Posterior vena cava (tissue), 2 donors: ENCODE measurements around the gene NECAP2. TPM values are rescaled to one million over a fixed set of nuclear protein-coding genes. Genes with fewer than 3 reads are reported as not detected.
A peak's percentile ranks its signal among the peaks of the same experiment; 100 is the strongest.
"Not testable (repeated sequence)": the region's sequence is repeated elsewhere in the genome, so short reads cannot be mapped to it uniquely, and the experiment has no call there.

Experiments used
- DNase-seq: peaks from one replicate; pipeline ENCODE4 v3.0.0-alpha.2; 2020; ENCODE audit warnings: low spot score
- intact Hi-C, 2 donors: fragments of 100-400 bp; cut with DNase I; formaldehyde crosslinking; loops; one replicate each; pipeline versions ENCODE4 v1.14.1 to v1.14.2; 2022 to 2023
- total RNA-seq, 2 donors: library from RNA; stranded (reverse); fragmentation: NEBNext Ultra II Directional; extraction: Animal tissue kit (Norgen Biotek cat#: 25700); gene quantifications; one replicate each; pipeline ENCODE4 v1.2.1, GENCODE V29; 2021
- donor health status: DM: yes; HTN: yes; CAD: no.
- donor health status: DM: yes; HTN: yes; CAD: no.

NECAP2 gene
- total RNA-seq, 2 donors from 2014 or later, result 30.5 to 42.9 TPM

DNA sequence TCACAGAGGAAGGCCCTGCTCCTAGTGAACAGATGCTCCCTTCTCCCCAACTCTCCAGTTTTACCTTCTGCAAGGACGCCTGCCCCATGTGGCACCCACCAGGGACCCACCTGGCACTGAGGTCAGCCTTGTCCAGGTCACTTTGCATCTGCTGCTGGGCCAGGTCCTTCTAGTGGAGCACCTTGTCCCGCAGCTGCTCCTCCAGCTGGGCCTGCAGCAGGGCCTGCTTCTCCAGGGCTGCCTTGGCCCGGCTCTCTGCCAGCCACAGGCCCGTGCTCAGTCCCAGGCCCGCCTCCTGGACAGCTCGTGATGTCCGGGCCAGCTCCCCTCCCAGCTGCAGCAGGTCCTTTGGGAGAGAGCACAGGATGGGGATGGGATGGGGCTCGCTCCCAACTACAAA, 45.8 kb downstream of the NECAP2 start:
- intact Hi-C loops, DNase-seq: not testable (repeated sequence)

DNA sequence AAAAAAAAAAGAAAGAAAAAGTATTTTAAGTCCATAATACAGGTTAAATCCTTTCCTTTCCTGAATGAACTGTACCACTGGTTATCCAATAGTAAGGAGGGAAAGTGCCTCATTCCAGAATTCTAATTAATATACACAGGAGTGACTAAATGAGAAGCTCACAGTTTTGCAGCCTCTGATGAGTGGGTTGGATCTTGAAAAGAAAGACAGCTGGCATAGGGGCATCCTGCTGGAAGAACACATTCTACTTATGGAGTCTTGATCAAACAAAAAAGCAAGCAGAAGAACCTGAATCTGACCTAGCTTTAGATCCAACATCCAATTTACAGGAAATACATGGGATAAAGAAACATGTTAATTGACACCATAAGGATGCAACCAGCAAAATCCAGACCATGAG, 46.5 kb downstream of the NECAP2 start:
- intact Hi-C loops, DNase-seq: not testable (repeated sequence)

DNA sequence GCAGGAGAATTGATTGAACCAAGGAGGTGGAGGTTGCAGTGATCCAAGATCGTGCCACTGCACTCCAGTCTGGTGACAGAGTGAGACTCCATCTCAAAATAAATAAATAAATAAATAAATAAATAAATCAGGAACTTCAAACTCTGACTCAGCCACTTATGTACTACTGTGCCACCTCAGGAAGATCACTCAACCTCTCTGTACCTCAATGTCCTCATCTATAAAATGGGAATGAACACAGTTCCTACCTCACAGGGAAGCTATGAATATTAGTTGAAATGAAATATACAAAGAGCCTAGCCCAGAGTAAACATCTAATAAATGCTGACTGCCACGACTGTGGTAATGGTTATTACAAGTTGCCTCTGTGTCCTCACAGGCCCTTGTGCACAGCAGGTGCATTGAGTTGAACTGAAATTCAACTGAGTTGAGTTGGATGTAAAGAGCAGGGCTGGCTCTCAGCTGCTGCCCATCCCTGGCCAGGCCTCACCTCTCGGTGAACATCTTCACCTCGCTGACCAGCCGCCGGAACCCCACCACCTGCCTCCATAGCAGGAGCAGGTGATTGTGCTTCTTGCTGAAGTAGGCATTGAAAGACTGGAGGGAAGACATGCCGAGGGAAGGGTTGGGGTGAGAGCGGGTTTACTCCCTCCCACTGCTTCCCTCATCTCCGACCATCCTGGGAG, 48.8 kb downstream of the NECAP2 start:
- DNase-seq, intact Hi-C loops: not testable (repeated sequence)

GRCh38 chr1:16491056-16491675, 50.6 kb downstream of the NECAP2 start:
- peak; percentile 19 for DNase-seq
- intact Hi-C loops, result no loop called here

- DNase-seq, result peak; percentile 23
- intact Hi-C loops, result not testable (repeated sequence)
Measured at GRCh38 chr1:16492937-16493336, 52.4 kb downstream of the NECAP2 start.

GRCh38 chr1:16493731-16494130, 53.2 kb downstream of the NECAP2 start:
- DNase-seq, result not testable (repeated sequence)

DNA sequence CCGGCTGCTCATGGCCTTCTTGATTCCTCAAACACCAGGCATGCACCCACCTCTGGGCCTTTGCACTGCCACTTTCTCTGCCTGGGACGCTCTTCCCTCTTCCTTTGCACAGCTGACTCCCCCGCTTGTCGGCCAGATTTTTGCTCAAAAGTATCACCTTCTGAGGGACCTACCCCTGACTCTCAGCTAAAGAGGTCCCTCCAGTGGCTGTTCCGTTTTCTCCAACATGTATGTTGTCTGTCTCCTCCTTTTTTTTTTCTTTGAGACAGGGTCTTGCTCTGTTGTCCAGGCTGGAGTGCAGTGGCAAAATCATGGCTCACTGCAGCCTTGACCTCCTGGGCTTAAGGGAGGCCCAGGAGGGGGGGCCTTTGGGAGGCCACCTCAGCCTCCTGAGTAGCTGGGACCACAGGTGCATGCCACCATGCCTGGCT, 57.0 kb downstream of the NECAP2 start:
- DNase-seq, result peak; percentile 44
- intact Hi-C loops, result not testable (repeated sequence)

More at GRCh38 chr1:16493731-16494130, 53.2 kb downstream of the NECAP2 start:
- intact Hi-C loops, result not testable (repeated sequence)

GRCh38 chr1:16498047-16498446, 57.5 kb downstream of the NECAP2 start:
- intact Hi-C loops, DNase-seq: not testable (repeated sequence)

DNA sequence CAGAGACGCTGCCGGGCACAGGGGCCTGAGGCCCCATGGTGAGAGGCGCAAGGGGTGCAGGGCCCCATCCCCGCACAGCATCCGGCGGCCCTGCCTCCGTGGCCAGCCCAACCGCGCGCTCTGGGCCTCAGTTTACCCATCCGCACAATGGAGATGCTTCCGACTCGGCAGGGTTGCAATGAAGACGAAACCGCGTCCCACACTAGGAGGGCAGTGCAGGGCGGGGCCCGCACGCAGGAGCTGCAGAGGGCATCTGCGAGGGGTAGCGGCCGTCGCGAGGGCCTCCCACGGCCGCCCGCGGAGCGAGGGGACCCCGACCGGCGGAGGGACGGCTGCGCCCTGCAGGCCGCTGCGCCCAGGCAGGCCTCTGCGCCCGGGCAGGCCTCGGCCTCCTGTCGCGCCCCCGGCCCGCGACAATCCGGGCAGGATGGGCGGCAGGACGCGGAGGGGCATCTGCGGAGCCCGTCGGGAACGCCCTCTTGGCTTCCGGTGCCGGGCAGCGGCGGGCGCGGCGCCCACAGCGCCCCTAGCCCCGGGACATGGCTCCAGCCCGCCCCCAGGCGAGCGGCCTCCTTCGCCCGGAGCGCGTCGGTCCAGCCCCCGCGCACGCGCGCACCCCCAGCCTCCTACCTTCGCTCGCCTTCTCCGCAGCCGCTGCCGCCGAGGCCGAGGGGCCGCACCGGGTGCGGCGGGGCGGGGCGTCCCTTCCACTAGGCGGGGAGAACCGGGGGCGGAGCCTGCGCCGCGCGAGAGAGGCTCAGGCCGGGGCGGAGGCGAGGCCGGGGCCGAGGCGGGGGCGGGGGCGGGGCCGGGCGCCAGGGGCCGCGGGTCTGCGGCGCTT, 58.3 kb downstream of the NECAP2 start:
- DNase-seq, result peak; percentile 95
- intact Hi-C loops, result no loop called here

DNA sequence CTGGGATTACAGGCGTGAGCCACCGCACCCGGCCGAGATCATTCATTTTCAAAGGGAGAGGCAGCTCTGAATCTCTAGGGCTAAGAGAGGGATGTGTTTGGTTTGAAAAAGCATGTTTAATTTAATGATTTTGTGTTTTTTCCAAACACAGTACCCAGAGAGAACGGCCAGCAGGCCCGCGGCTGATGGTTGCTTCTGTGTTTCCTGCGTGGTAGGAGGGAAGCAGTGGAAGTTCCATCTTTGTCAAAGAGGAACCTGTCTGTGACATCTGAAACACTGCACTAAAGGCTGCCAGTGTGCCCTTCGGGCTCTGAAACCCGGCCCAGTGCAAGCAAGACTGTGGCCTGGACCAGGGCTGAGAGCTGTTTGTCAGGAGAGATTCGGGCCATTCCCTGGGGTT, 59.9 kb downstream of the NECAP2 start:
- intact Hi-C loops, DNase-seq: not testable (repeated sequence)

- intact Hi-C loops, DNase-seq: not testable (repeated sequence)
Measured at GRCh38 chr1:16500975-16501374, 60.5 kb downstream of the NECAP2 start.

GRCh38 chr1:16501446-16501845, 60.9 kb downstream of the NECAP2 start:
- DNase-seq, intact Hi-C loops: not testable (repeated sequence)

DNA sequence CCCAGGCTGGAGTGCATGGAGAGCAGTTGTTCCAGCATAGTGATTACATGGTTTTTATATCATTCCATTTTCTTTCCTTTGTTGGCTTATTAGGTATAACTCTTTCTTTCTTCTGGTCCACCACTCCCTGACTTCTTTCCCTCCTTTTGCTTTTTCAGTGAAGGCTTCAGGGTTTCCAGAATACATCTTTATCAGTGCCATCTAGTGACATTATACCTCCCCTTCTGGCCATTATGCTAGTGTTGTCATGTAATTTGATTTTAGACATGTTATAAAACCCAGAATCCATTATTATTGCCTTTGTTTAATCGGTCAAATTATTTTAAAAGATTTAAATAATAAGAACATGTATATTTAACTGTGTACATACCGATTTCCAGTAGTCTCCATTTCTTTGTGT, 63.0 kb downstream of the NECAP2 start:
- no peak for DNase-seq
- intact Hi-C loops, result no loop called here

DNA sequence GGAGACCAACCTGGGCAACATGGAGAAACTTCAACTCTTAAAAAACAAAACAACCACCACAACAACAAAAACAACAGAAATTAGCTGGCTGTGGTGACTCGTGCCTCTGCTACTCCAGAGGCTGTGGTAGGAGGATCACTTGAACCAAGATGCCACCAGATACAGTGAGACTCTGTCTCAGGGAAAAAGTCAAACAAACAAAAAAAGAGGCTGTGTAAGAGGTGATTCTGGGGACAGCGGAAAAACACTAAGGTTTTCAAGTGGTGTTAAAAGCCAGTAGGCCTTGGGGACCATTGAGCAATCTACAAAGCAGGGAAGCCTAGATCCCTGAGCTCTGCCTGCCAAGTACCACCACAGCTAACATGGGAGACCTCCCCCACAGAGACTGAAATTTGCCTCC, 65.3 kb downstream of the NECAP2 start:
- DNase-seq, intact Hi-C loops: not testable (repeated sequence)

DNA sequence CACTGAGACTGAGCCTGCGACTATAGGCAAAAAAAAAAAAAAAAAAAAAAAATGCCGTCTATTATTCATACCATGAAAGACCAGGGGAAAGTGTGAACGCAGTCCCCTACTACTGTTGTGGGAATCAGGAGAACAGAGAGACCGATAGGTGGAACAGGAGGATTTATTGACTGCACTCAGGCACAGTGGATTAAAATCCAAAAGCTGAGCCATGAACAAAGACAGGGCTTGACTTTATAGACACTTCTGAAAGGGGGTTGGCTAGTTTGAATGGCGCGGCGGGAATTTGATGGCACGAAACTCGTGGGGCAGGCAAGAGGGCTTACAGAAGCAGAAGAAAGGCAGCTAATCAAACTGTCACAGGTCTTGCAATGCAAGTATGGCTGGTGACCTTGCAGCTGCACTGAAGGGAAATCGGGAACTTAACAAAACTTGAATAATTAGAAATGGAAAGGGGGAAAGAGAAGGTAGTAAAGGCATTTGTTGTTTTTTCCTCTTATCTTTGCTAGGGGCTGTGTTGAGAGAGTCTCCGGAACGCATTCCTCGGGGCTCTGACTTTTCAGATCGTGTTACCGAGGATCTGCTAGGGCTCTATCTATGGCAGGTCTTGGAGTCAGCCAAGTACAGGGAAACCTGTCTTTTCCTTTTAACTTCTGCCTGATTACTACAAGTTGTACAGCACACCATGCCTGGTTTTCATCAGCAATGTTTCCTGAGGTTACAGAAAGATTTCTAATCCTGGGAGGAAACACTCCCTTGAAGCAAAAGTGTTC, 66.0 kb downstream of the NECAP2 start:
- intact Hi-C loops, DNase-seq: not testable (repeated sequence)

- DNase-seq, result not testable (repeated sequence)
Measured at GRCh38 chr1:16508861-16509445, 68.4 kb downstream of the NECAP2 start.

More at GRCh38 chr1:16508861-16509445, 68.4 kb downstream of the NECAP2 start:
- intact Hi-C loops, result not testable (repeated sequence)
